Measurements from ENCODE around the gene TBCD. TPM values are rescaled to one million over a fixed set of nuclear protein-coding genes. Genes with fewer than 3 reads are reported as not detected.
"Not testable (repeated sequence)": the region's sequence is repeated elsewhere in the genome, so short reads cannot be mapped to it uniquely, and the experiment has no call there.

The TBCD gene
- total RNA-seq, 1 experiment from 2014 or later: 94.6 TPM

DNA sequence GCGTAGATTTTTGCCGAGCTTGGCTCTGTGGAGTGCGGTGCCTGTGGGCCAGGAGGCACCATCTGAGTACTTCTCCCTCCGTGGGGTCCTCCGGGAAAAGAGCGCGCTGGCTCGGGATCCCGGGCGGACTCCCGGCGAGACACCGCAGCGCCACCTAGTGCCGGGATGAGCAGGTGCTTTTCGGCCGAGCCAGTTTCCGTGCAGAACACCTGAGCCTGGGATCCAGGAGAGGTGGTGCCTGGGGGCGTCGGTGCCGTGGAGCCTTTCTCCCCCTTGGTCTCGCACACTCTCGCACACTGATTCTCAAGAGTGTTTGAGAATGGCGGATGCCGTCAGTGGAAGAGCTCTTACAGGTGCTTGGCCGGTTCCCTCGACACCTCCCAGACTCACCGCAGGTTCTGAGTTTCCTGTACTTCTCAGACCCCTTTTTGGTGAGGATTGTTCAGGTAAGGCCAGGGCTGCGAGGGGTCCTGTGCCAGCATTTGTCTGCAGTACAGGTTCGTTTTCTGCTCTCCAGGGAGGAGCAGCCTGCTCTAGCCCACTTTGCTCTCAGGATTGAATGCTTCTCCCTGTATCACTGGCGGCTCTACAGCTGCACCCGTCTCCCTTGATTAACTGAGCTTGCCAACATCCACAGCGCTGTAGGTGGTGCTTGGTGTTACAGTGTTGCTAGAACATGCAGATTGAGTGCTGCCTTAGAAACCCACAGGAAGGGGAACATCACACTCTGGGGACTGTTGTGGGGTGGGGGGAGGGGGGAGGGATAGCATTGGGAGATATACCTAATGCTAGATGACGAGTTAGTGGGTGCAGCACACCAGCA is 23.3 kb downstream of the TBCD start:
- TF ChIP-seq, protein P1, sequence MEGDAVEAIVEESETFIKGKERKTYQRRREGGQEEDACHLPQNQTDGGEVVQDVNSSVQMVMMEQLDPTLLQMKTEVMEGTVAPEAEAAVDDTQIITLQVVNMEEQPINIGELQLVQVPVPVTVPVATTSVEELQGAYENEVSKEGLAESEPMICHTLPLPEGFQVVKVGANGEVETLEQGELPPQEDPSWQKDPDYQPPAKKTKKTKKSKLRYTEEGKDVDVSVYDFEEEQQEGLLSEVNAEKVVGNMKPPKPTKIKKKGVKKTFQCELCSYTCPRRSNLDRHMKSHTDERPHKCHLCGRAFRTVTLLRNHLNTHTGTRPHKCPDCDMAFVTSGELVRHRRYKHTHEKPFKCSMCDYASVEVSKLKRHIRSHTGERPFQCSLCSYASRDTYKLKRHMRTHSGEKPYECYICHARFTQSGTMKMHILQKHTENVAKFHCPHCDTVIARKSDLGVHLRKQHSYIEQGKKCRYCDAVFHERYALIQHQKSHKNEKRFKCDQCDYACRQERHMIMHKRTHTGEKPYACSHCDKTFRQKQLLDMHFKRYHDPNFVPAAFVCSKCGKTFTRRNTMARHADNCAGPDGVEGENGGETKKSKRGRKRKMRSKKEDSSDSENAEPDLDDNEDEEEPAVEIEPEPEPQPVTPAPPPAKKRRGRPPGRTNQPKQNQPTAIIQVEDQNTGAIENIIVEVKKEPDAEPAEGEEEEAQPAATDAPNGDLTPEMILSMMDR (IDR thresholded peaks at IDR 0.05; ENCODE audit: insufficient read depth in 1 of 2, low read depth in 1 of 2, low read length in 1 of 2, severe bottlenecking in 1 of 2, unreplicated experiment in 1 of 2): peak; percentile 74 to 85
- H3K4me1 Mint-ChIP-seq (ENCODE audit: low read depth, unreplicated experiment): no peaks in the 10 kb centered on the region
- POLR2A ChIA-PET: no interaction called here
- Histone ChIP-seq H3K4me1 (no peaks in the 10 kb centered on the region), H3K9me3 (no peaks in the 10 kb centered on the region), H3K4me3 (ENCODE audit: low read depth, low read length) (no peak overlapping the region), H3K27me3 (replicated peaks; ENCODE audit: control insufficient read depth, insufficient read depth, low read length) (no peaks in the 10 kb centered on the region), H3K36me3 (ENCODE audit: control insufficient read depth, insufficient read depth, low read length) (peaks cover 1% of the 10 kb centered on the region; the same call in 1 of the 2 replicates)
- H3K4me3 Mint-ChIP-seq (ENCODE audit: unreplicated experiment): no peak overlapping the region
- intact Hi-C loops (cut with micrococcal nuclease; ENCODE audit: unreplicated experiment): no loop called here
- H3K9me3 Mint-ChIP-seq (ENCODE audit: unreplicated experiment): no peaks in the 10 kb centered on the region
- peak; percentile 70 to 82 for DNase-seq
- no TSS peak for BruUV-seq (replicated peaks)
- CTCF ChIA-PET: no interaction called here
- peaks cover 32% of the 10 kb centered on the region for H3K36me3 Mint-ChIP-seq (ENCODE audit: insufficient read depth, unreplicated experiment)
- H3K27ac Mint-ChIP-seq (ENCODE audit: unreplicated experiment): no peak overlapping the region
- H3K27me3 Mint-ChIP-seq (ENCODE audit: insufficient read depth, unreplicated experiment): no peaks in the 10 kb centered on the region

DNA sequence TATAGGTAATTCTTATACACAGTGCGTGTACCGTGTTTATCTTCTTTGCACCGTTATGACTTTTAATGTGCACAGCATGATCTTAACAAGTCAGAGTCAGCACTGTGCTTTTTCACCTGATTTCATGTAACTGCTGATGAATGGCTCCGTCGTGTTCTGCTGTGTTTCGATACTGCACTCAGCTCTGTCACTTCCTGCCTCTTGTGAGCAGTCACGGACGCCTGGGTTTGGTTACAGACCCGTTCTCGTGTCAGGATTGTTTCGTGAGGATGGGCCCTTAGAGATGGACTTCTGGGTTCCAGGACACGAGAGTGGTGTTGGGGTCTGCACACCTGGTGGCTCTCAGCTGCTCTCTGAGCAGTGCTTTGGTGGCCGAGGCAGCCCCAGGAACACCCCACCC is 24.6 kb downstream of the TBCD start:
- TF ChIP-seq, protein P1 (IDR thresholded peaks at IDR 0.05; ENCODE audit: insufficient read depth in 1 of 2, low read depth in 1 of 2, low read length in 1 of 2, severe bottlenecking in 1 of 2, unreplicated experiment in 1 of 2): no peak
- H3K9me3 Mint-ChIP-seq (ENCODE audit: unreplicated experiment): no peaks in the 10 kb centered on the region
- Histone ChIP-seq H3K4me3 (ENCODE audit: low read depth, low read length) (no peak overlapping the region), H3K9me3 (no peaks in the 10 kb centered on the region), H3K4me1 (no peaks in the 10 kb centered on the region), H3K27me3 (replicated peaks; ENCODE audit: control insufficient read depth, insufficient read depth, low read length) (no peaks in the 10 kb centered on the region), H3K36me3 (ENCODE audit: control insufficient read depth, insufficient read depth, low read length) (peaks cover 1% of the 10 kb centered on the region; the same call in 1 of the 2 replicates)
- no peaks in the 10 kb centered on the region for H3K4me1 Mint-ChIP-seq (ENCODE audit: low read depth, unreplicated experiment)
- no peak for DNase-seq
- H3K27ac Mint-ChIP-seq (ENCODE audit: unreplicated experiment): no peak overlapping the region
- H3K4me3 Mint-ChIP-seq (ENCODE audit: unreplicated experiment): no peak overlapping the region
- H3K27me3 Mint-ChIP-seq (ENCODE audit: insufficient read depth, unreplicated experiment): no peaks in the 10 kb centered on the region
- no TSS peak for BruUV-seq (replicated peaks)
- intact Hi-C loops (cut with micrococcal nuclease; ENCODE audit: unreplicated experiment): no loop called here
- CTCF ChIA-PET: no interaction called here
- peaks cover 21% of the 10 kb centered on the region for H3K36me3 Mint-ChIP-seq (ENCODE audit: insufficient read depth, unreplicated experiment)
- POLR2A ChIA-PET: no interaction called here

DNA sequence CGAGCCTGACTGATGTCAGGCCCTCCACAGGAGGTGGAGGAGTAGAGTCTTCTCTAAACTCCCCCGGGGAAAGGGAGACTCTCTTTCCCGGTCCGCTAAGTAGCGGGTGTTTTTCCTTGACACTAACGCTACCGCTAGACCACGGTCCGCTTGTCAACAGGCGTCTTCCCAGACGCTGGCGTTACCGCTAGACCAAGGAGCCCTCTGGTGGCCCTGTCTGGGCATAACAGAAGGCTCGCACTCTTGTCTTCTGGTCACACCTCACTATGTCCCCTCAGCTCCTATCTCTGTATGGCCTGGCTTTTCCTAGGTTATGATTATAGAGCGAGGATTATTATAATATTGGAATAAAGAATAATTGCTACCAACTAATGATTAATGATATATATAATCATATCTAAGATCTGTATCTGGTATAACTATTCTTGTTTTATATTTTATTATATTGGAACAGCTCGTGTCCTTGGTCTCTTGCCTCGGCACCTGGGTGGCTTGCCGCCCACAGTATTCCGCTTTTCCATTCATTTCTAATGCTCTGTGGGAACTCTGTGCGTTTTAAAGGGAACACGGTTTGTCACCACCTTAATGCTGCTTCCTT is 26.0 kb downstream of the TBCD start:
- H3K4me3 ChIP-seq (ENCODE audit: low read depth, low read length); H3K4me3 Mint-ChIP-seq (ENCODE audit: unreplicated experiment); H3K4me1 Mint-ChIP-seq (ENCODE audit: low read depth, unreplicated experiment); H3K27me3 Mint-ChIP-seq (ENCODE audit: insufficient read depth, unreplicated experiment); H3K4me1 ChIP-seq; H3K27ac Mint-ChIP-seq (ENCODE audit: unreplicated experiment); intact Hi-C loops (cut with micrococcal nuclease; ENCODE audit: unreplicated experiment); H3K9me3 ChIP-seq; H3K27me3 ChIP-seq (replicated peaks; ENCODE audit: control insufficient read depth, insufficient read depth, low read length); H3K9me3 Mint-ChIP-seq (ENCODE audit: unreplicated experiment); BruUV-seq (replicated peaks); POLR2A ChIA-PET; H3K36me3 ChIP-seq (ENCODE audit: control insufficient read depth, insufficient read depth, low read length); CTCF ChIA-PET: not testable (repeated sequence)
- peak in 1 of 2 experiments; percentile 20 for DNase-seq
- peaks cover 26% of the 10 kb centered on the region for H3K36me3 Mint-ChIP-seq (ENCODE audit: insufficient read depth, unreplicated experiment)
- TF ChIP-seq, protein P1 (IDR thresholded peaks at IDR 0.05; ENCODE audit: insufficient read depth in 1 of 2, low read depth in 1 of 2, low read length in 1 of 2, severe bottlenecking in 1 of 2, unreplicated experiment in 1 of 2): peak in 1 of 2 experiments; percentile 46

Measured in Caco-2 (cell line).